ENCODE measurements around the gene CORO2A.

GRCh38 chr9:98109052-98109451 lies 83.4 kb downstream of the CORO2A start:
- TF ChIP-seq, protein P1, sequence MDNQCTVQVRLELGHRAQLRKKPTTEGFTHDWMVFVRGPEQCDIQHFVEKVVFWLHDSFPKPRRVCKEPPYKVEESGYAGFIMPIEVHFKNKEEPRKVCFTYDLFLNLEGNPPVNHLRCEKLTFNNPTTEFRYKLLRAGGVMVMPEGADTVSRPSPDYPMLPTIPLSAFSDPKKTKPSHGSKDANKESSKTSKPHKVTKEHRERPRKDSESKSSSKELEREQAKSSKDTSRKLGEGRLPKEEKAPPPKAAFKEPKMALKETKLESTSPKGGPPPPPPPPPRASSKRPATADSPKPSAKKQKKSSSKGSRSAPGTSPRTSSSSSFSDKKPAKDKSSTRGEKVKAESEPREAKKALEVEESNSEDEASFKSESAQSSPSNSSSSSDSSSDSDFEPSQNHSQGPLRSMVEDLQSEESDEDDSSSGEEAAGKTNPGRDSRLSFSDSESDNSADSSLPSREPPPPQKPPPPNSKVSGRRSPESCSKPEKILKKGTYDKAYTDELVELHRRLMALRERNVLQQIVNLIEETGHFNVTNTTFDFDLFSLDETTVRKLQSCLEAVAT (IDR thresholded peaks at IDR 0.05): no peak
- TF ChIP-seq CTCF (IDR thresholded peaks at IDR 0.05 in 2 of 3, conservative IDR thresholded peaks at IDR 0.05 in 1 of 3; ENCODE audit: control insufficient read depth in 2 of 3, extremely low read depth in 1 of 3, insufficient read depth in 1 of 3, low read depth in 3 of 3, low read length in 3 of 3) (no peak), SUZ12 (IDR thresholded peaks at IDR 0.05; ENCODE audit: unreplicated experiment) (no peak), CREB1 (IDR thresholded peaks at IDR 0.05; ENCODE audit: low read depth) (no peak), JUNB (IDR thresholded peaks at IDR 0.05) (no peak; the same call in 1 of the 2 replicates), SMC3 (IDR thresholded peaks at IDR 0.05; ENCODE audit: borderline replicate concordance, low read length) (no peak), ETV6 (conservative IDR thresholded peaks at IDR 0.05 in 1 of 2, IDR thresholded peaks at IDR 0.05 in 1 of 2; ENCODE audit: borderline replicate concordance in 1 of 2, low read depth in 1 of 2) (no peak), JUND (IDR thresholded peaks at IDR 0.05; ENCODE audit: low read depth, low read length) (no peak), ZNF592 (IDR thresholded peaks at IDR 0.05) (no peak), NFIC (IDR thresholded peaks at IDR 0.05; ENCODE audit: low read depth, low read length) (no peak), SP1 (IDR thresholded peaks at IDR 0.05; ENCODE audit: low read depth, low read length) (no peak), SIX5 (IDR thresholded peaks at IDR 0.05; ENCODE audit: low read depth, low read length, severe bottlenecking) (no peak), HDAC2 (IDR thresholded peaks at IDR 0.05) (no peak)
- TF ChIP-seq, protein P2, sequence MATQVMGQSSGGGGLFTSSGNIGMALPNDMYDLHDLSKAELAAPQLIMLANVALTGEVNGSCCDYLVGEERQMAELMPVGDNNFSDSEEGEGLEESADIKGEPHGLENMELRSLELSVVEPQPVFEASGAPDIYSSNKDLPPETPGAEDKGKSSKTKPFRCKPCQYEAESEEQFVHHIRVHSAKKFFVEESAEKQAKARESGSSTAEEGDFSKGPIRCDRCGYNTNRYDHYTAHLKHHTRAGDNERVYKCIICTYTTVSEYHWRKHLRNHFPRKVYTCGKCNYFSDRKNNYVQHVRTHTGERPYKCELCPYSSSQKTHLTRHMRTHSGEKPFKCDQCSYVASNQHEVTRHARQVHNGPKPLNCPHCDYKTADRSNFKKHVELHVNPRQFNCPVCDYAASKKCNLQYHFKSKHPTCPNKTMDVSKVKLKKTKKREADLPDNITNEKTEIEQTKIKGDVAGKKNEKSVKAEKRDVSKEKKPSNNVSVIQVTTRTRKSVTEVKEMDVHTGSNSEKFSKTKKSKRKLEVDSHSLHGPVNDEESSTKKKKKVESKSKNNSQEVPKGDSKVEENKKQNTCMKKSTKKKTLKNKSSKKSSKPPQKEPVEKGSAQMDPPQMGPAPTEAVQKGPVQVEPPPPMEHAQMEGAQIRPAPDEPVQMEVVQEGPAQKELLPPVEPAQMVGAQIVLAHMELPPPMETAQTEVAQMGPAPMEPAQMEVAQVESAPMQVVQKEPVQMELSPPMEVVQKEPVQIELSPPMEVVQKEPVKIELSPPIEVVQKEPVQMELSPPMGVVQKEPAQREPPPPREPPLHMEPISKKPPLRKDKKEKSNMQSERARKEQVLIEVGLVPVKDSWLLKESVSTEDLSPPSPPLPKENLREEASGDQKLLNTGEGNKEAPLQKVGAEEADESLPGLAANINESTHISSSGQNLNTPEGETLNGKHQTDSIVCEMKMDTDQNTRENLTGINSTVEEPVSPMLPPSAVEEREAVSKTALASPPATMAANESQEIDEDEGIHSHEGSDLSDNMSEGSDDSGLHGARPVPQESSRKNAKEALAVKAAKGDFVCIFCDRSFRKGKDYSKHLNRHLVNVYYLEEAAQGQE (IDR thresholded peaks at IDR 0.05; ENCODE audit: low read depth, low read length): no peak
